ENCODE measurements around the gene KRCC1.
"Not testable (repeated sequence)": the region's sequence is repeated elsewhere in the genome, so short reads cannot be mapped to it uniquely, and the experiment has no call there.

KRCC1 gene

GRCh38 chr2:88019985-88020384, 35.6 kb downstream of the KRCC1 start:
- Histone ChIP-seq H3K27me3 (ENCODE audit: control insufficient read depth in 1 of 2, insufficient read depth in 1 of 2, low read length in 2 of 2) (no peaks in the 10 kb centered on the region), H3K14ac (ENCODE audit: low read length in 2 of 2) (no peak overlapping the region), H2BK12ac (ENCODE audit: low read length in 2 of 2) (no peak overlapping the region), H3K4me1 (ENCODE audit: control insufficient read depth, insufficient read depth, low read depth, low read length) (peaks cover 8% of the 10 kb centered on the region), H4K8ac (ENCODE audit: low read length) (no peak overlapping the region), H3K4me3 (ENCODE audit: insufficient read depth in 1 of 2, low read depth in 1 of 2, low read length in 2 of 2) (no peak overlapping the region), H3K9ac (ENCODE audit: low read length) (no peak overlapping the region), H2BK15ac (ENCODE audit: low read depth, poor library complexity, severe bottlenecking) (no peak overlapping the region), H3K36me3 (ENCODE audit: control insufficient read depth in 1 of 2, insufficient read depth in 2 of 2, low read depth in 1 of 2, low read length in 2 of 2) (no peaks in the 10 kb centered on the region), H2AK5ac (ENCODE audit: low read length, severe bottlenecking) (no peak overlapping the region), H2BK120ac (ENCODE audit: low read depth, low read length) (no peak overlapping the region), H3K23ac (ENCODE audit: low read length in 2 of 2) (no peak overlapping the region), H3K18ac (ENCODE audit: low read depth in 1 of 2, low read length in 2 of 2) (no peak overlapping the region), H3K4ac (ENCODE audit: low read depth in 1 of 2, low read length in 2 of 2) (no peak overlapping the region), H2AFZ (ENCODE audit: low read depth, low read length) (no peak overlapping the region), H4K91ac (ENCODE audit: low read length) (no peak overlapping the region), H3K27ac (ENCODE audit: low read length, poor library complexity, severe bottlenecking) (no peak overlapping the region), H3K9me3 (ENCODE audit: control insufficient read depth, low read length) (no peaks in the 10 kb centered on the region), H2BK5ac (ENCODE audit: low read depth, low read length, poor library complexity, severe bottlenecking) (no peak overlapping the region), H3K4me2 (ENCODE audit: low read length, poor library complexity, severe bottlenecking) (no peak overlapping the region), H3K79me1 (replicated peaks; ENCODE audit: low read length, poor library complexity, severe bottlenecking) (no peaks in the 10 kb centered on the region)
- no peak for DNase-seq
- 88% methylated on average over 3 of the region's 3 CpGs for WGBS

- Histone ChIP-seq H2BK12ac (ENCODE audit: low read length in 2 of 2) (no peak overlapping the region), H4K8ac (ENCODE audit: low read length) (no peak overlapping the region), H3K4ac (ENCODE audit: low read depth in 1 of 2, low read length in 2 of 2) (no peak overlapping the region), H3K79me1 (replicated peaks; ENCODE audit: low read length, poor library complexity, severe bottlenecking) (no peaks in the 10 kb centered on the region), H3K27ac (ENCODE audit: low read length, poor library complexity, severe bottlenecking) (no peak overlapping the region), H2AK5ac (ENCODE audit: low read length, severe bottlenecking) (no peak overlapping the region), H3K27me3 (ENCODE audit: control insufficient read depth in 1 of 2, insufficient read depth in 1 of 2, low read length in 2 of 2) (no peaks in the 10 kb centered on the region), H2BK15ac (ENCODE audit: low read depth, poor library complexity, severe bottlenecking) (no peak overlapping the region), H3K9me3 (ENCODE audit: control insufficient read depth, low read length) (no peaks in the 10 kb centered on the region), H3K4me2 (ENCODE audit: low read length, poor library complexity, severe bottlenecking) (no peak overlapping the region), H3K36me3 (ENCODE audit: control insufficient read depth in 1 of 2, insufficient read depth in 2 of 2, low read depth in 1 of 2, low read length in 2 of 2) (no peaks in the 10 kb centered on the region), H3K14ac (ENCODE audit: low read length in 2 of 2) (peak overlapping the region in 1 of 2 experiments; percentile 2), H3K18ac (ENCODE audit: low read depth in 1 of 2, low read length in 2 of 2) (no peak overlapping the region), H3K4me3 (ENCODE audit: insufficient read depth in 1 of 2, low read depth in 1 of 2, low read length in 2 of 2) (no peak overlapping the region), H4K91ac (ENCODE audit: low read length) (no peak overlapping the region), H3K23ac (ENCODE audit: low read length in 2 of 2) (no peak overlapping the region), H2AFZ (ENCODE audit: low read depth, low read length) (no peak overlapping the region), H3K4me1 (ENCODE audit: control insufficient read depth, insufficient read depth, low read depth, low read length) (peaks cover 8% of the 10 kb centered on the region), H2BK5ac (ENCODE audit: low read depth, low read length, poor library complexity, severe bottlenecking) (no peak overlapping the region), H2BK120ac (ENCODE audit: low read depth, low read length) (no peak overlapping the region), H3K9ac (ENCODE audit: low read length) (no peak overlapping the region)
- WGBS: 74% methylated on average over 6 of the region's 6 CpGs
- DNase-seq: no peak
These were observed 36.7 kb downstream of the KRCC1 start for GRCh38 chr2:88018909-88019308.

DNA sequence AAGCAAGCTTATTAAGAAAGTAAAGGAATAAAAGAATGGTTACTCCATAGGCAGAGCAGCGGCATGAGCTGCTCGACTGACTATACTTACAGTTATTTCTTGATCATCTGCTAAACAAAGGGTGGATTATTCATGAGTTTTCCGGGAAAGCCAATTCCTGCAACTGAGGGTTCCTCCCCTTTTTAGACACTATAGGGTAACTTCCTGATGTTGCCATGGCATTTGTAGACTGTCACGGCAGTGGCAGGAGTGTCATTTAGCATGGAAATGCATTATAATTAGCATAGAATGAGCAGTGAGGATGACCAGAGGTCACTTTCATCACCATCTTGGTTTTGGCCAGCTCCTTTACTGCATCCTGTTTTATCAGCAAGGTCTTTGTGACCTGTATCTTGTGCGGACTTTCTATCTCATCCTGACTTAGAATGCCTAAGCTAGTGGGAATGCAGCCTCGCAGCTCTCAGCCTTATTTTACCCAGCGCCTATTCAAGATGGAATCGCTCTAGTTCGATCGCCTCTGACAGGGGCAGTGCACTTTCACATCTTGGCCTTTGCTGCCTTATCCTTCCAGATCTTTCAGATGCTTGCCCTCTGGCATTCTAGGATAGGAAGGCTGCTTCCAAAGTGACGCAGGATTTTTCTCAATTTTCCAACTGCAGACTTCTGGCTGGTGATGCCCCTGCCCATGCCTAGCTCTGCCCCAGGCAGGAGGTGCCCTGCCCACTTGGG, 37.3 kb downstream of the KRCC1 start:
- not testable (repeated sequence) for H3K18ac ChIP-seq (ENCODE audit: low read depth in 1 of 2, low read length in 2 of 2); H3K27ac ChIP-seq (ENCODE audit: low read length, poor library complexity, severe bottlenecking); H4K91ac ChIP-seq (ENCODE audit: low read length); H4K8ac ChIP-seq (ENCODE audit: low read length); H2BK5ac ChIP-seq (ENCODE audit: low read depth, low read length, poor library complexity, severe bottlenecking); H3K4me3 ChIP-seq (ENCODE audit: insufficient read depth in 1 of 2, low read depth in 1 of 2, low read length in 2 of 2); H3K23ac ChIP-seq (ENCODE audit: low read length in 2 of 2); H2BK15ac ChIP-seq (ENCODE audit: low read depth, poor library complexity, severe bottlenecking); H3K14ac ChIP-seq (ENCODE audit: low read length in 2 of 2); H3K4me1 ChIP-seq (ENCODE audit: control insufficient read depth, insufficient read depth, low read depth, low read length); H3K36me3 ChIP-seq (ENCODE audit: control insufficient read depth in 1 of 2, insufficient read depth in 2 of 2, low read depth in 1 of 2, low read length in 2 of 2); H3K79me1 ChIP-seq (replicated peaks; ENCODE audit: low read length, poor library complexity, severe bottlenecking); H2BK12ac ChIP-seq (ENCODE audit: low read length in 2 of 2); H2AK5ac ChIP-seq (ENCODE audit: low read length, severe bottlenecking); H3K9me3 ChIP-seq (ENCODE audit: control insufficient read depth, low read length); H3K4ac ChIP-seq (ENCODE audit: low read depth in 1 of 2, low read length in 2 of 2); H2BK120ac ChIP-seq (ENCODE audit: low read depth, low read length); H3K27me3 ChIP-seq (ENCODE audit: control insufficient read depth in 1 of 2, insufficient read depth in 1 of 2, low read length in 2 of 2); H3K9ac ChIP-seq (ENCODE audit: low read length); H3K4me2 ChIP-seq (ENCODE audit: low read length, poor library complexity, severe bottlenecking); DNase-seq; H2AFZ ChIP-seq (ENCODE audit: low read depth, low read length)
- 92% methylated on average over 10 of the region's 11 CpGs for WGBS

DNA sequence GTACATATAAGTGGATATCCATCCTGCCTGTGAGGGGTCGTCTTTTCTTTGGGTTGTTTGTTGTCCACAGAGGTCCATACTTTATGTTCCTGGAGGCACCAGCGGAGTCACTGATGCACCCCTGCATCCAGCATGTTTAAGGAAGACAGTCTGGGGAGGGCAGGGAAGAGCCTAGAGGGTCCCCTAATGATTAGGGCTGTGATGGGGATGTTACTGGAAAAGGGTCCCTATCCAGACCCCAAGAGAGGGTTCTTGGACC, 37.9 kb downstream of the KRCC1 start:
- not testable (repeated sequence) for H3K27me3 ChIP-seq (ENCODE audit: control insufficient read depth in 1 of 2, insufficient read depth in 1 of 2, low read length in 2 of 2); H3K9me3 ChIP-seq (ENCODE audit: control insufficient read depth, low read length); H3K14ac ChIP-seq (ENCODE audit: low read length in 2 of 2); H3K23ac ChIP-seq (ENCODE audit: low read length in 2 of 2); H4K91ac ChIP-seq (ENCODE audit: low read length); H3K27ac ChIP-seq (ENCODE audit: low read length, poor library complexity, severe bottlenecking); H3K4me2 ChIP-seq (ENCODE audit: low read length, poor library complexity, severe bottlenecking); H3K4me3 ChIP-seq (ENCODE audit: insufficient read depth in 1 of 2, low read depth in 1 of 2, low read length in 2 of 2); H2AK5ac ChIP-seq (ENCODE audit: low read length, severe bottlenecking); H2AFZ ChIP-seq (ENCODE audit: low read depth, low read length); H3K18ac ChIP-seq (ENCODE audit: low read depth in 1 of 2, low read length in 2 of 2); H3K4ac ChIP-seq (ENCODE audit: low read depth in 1 of 2, low read length in 2 of 2); H3K36me3 ChIP-seq (ENCODE audit: control insufficient read depth in 1 of 2, insufficient read depth in 2 of 2, low read depth in 1 of 2, low read length in 2 of 2); H2BK5ac ChIP-seq (ENCODE audit: low read depth, low read length, poor library complexity, severe bottlenecking); H3K9ac ChIP-seq (ENCODE audit: low read length); H2BK12ac ChIP-seq (ENCODE audit: low read length in 2 of 2); DNase-seq; H2BK120ac ChIP-seq (ENCODE audit: low read depth, low read length); H4K8ac ChIP-seq (ENCODE audit: low read length); H2BK15ac ChIP-seq (ENCODE audit: low read depth, poor library complexity, severe bottlenecking); H3K79me1 ChIP-seq (replicated peaks; ENCODE audit: low read length, poor library complexity, severe bottlenecking); H3K4me1 ChIP-seq (ENCODE audit: control insufficient read depth, insufficient read depth, low read depth, low read length)
- WGBS: 83% methylated on average over 2 of the region's 2 CpGs

Measured in mesenchymal stem cell (in vitro differentiated cells and primary cell).